Skeletal muscle satellite cell (primary cell): Measurements from ENCODE around the gene GRSF1.

Source experiments
- H3K27me3 ChIP-seq: 2 replicates; pipeline ENCODE4 v1.7.0; 2013; ENCODE audit warnings: low read length; ENCODE audit not compliant: control insufficient read depth, insufficient read depth
- H3K36me3 ChIP-seq: 2 replicates; pipeline ENCODE4 v1.7.0; 2013; ENCODE audit warnings: mild to moderate bottlenecking, control low read depth, low read length; ENCODE audit not compliant: insufficient read depth
- H3K4me1 ChIP-seq: 2 replicates; pipeline ENCODE4 v1.7.0; 2013; ENCODE audit warnings: low read length; ENCODE audit not compliant: control insufficient read depth, insufficient read depth
- H3K4me2 ChIP-seq: 2 replicates; pipeline ENCODE4 v1.7.0; 2013; ENCODE audit warnings: mild to moderate bottlenecking, low read length
- H3K4me3 ChIP-seq: 2 replicates; pipeline ENCODE4 v1.7.0; 2013; ENCODE audit warnings: low read length
- H3K9ac ChIP-seq: 2 replicates; pipeline ENCODE4 v1.7.0; 2013; ENCODE audit warnings: mild to moderate bottlenecking, low read depth, low read length, moderate library complexity
- H3K9me3 ChIP-seq: replicated peaks from 2 replicates; pipeline ENCODE4 v1.7.0; 2013; ENCODE audit warnings: mild to moderate bottlenecking, control low read depth, low read length

The GRSF1 gene

DNA sequence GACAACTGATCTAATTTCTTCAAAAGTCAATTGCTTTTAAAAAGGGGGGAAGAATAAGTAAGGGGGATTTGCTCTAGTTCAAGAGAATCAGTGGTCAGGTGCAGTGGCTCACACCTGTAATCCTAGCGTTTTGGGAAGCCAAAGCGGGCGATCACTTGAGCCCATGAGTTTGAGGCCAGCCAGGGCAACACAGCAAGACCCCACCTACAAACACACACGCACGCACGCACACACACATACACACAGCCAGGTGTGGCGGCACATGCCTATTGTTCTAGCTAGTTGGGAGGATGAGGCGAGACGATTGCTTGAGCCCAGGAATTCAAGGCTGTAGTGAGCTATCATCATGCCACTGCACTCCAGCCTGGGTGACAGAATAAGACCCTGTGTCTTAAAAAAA is 9.6 kb downstream of the GRSF1 start:
- Histone ChIP-seq H3K36me3 (peaks cover 77% of the 10 kb centered on the region), H3K9ac (no peak overlapping the region), H3K9me3 (no peaks in the 10 kb centered on the region), H3K27me3 (no peaks in the 10 kb centered on the region), H3K4me3 (no peak overlapping the region), H3K4me1 (peaks cover 3% of the 10 kb centered on the region), H3K4me2 (no peak overlapping the region)

DNA sequence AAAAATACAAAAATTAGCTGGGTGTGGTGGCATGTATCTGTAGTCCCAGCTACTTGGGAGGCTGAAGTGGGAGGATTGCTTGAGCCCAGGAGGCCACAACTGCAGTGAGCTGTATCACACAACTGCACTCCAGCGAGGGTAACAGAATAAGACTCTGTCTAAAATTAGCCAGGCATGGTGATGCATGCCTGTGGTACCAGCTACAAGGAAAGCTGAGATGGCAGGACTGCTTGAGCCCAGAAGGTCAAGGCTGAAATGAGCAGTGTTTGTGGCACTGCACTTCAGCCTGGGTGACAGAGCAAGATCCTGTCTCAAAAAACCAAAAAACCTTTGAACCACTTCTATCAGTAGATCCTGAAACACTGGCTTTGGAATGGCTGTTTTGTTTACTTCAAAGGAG is 10.2 kb downstream of the GRSF1 start:
- peaks cover 79% of the 10 kb centered on the region for H3K36me3 ChIP-seq

DNA sequence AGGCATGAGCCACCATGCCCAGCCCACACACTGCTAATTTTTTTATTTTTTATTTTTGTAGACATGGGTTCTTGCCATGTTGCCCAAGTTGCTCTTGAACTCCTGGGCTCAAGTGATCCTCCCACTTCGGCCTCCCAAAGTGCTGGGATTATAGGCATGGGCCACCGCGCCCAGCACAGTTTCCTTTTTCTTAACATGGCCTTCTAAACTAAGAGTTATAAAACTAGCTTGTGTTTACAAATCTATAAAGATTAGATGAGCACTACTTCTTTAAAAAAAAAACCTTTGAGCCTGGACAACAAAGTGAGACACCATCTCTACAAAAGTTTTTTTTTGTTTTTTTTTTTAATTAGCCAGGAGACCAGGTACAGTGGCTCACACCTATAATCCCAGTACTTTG is 10.7 kb downstream of the GRSF1 start:
- Histone ChIP-seq H3K9ac (no peak overlapping the region), H3K27me3 (no peaks in the 10 kb centered on the region), H3K4me3 (no peak overlapping the region), H3K36me3 (peaks cover 84% of the 10 kb centered on the region), H3K9me3 (no peaks in the 10 kb centered on the region), H3K4me2 (no peak overlapping the region), H3K4me1 (peaks cover 3% of the 10 kb centered on the region)

More for the DNA sequence above, 10.2 kb downstream of the GRSF1 start:
- H3K4me3 ChIP-seq = no peak overlapping the region
- H3K27me3 ChIP-seq = no peaks in the 10 kb centered on the region
- H3K9ac ChIP-seq = no peak overlapping the region
- peaks cover 3% of the 10 kb centered on the region for H3K4me1 ChIP-seq
- H3K4me2 ChIP-seq = no peak overlapping the region
- H3K9me3 ChIP-seq = no peaks in the 10 kb centered on the region

DNA sequence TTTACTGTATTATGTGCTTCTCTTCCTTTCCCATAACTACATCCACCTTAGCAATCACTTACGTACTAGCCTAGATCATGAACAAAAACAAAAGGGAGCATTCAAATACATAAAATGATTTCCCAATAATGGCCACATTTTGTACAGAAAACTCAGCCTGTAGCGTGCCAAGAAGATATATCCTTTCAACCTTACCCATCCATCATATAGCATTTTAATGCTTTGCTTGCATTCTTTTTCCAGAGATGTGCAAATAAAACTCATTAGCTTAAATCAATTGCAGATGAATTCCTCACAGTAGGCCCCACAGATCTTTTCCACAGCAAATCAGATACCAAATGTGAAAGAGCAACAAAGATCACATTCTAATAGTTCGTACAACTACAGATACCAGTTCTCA is 20.8 kb downstream of the GRSF1 start:
- H3K4me2 ChIP-seq = no peak overlapping the region
- no peaks in the 10 kb centered on the region for H3K9me3 ChIP-seq
- H3K36me3 ChIP-seq = peaks cover 46% of the 10 kb centered on the region
- H3K9ac ChIP-seq = no peak overlapping the region
- H3K27me3 ChIP-seq = no peaks in the 10 kb centered on the region
- H3K4me3 ChIP-seq = no peak overlapping the region
- H3K4me1 ChIP-seq = no peaks in the 10 kb centered on the region

GRCh38 chr4:70818173-70818855 is 21.4 kb downstream of the GRSF1 start:
- H3K9me3 ChIP-seq = no peaks in the 10 kb centered on the region
- peaks cover 44% of the 10 kb centered on the region for H3K36me3 ChIP-seq
- no peaks in the 10 kb centered on the region for H3K4me1 ChIP-seq
- H3K9ac ChIP-seq = no peak overlapping the region
- H3K4me2 ChIP-seq = no peak overlapping the region
- no peak overlapping the region for H3K4me3 ChIP-seq
- H3K27me3 ChIP-seq = no peaks in the 10 kb centered on the region

- no peaks in the 10 kb centered on the region for H3K9me3 ChIP-seq
- peaks cover 37% of the 10 kb centered on the region for H3K36me3 ChIP-seq
- no peak overlapping the region for H3K4me3 ChIP-seq
These were observed 22.8 kb downstream of the GRSF1 start for GRCh38 chr4:70816894-70817293.

GRCh38 chr4:70815370-70815769 is 24.3 kb downstream of the GRSF1 start:
- no peaks in the 10 kb centered on the region for H3K9me3 ChIP-seq
- H3K27me3 ChIP-seq = no peaks in the 10 kb centered on the region
- H3K36me3 ChIP-seq = peaks cover 27% of the 10 kb centered on the region
- no peak overlapping the region for H3K4me3 ChIP-seq
- no peaks in the 10 kb centered on the region for H3K4me1 ChIP-seq
- H3K9ac ChIP-seq = no peak overlapping the region
- no peak overlapping the region for H3K4me2 ChIP-seq

More at GRCh38 chr4:70816894-70817293, 22.8 kb downstream of the GRSF1 start:
- Histone ChIP-seq H3K4me2 (no peak overlapping the region), H3K9ac (no peak overlapping the region), H3K4me1 (no peaks in the 10 kb centered on the region), H3K27me3 (no peaks in the 10 kb centered on the region)

DNA sequence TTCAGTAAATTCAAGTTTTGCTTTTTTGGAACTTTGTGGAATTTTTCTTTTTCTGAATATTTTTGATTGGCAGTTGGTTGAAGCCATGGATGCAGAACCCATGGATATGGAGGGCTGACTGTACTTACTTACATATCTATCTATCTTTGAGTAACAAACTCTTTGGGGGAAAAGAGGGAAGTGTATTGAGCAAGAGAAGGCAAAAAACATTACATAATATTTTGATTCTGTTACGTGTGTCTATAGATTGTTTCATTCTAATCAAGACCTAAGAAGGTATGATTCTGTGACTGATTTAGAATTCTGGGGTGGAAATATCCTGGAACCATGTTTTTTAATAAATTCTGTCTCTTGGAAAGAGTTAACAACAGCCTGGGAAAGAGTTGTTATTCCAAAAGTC is 31.5 kb downstream of the GRSF1 start:
- Histone ChIP-seq H3K27me3 (no peaks in the 10 kb centered on the region), H3K4me3 (no peak overlapping the region), H3K4me2 (no peak overlapping the region), H3K4me1 (no peaks in the 10 kb centered on the region), H3K9ac (no peak overlapping the region), H3K36me3 (peaks cover 4% of the 10 kb centered on the region), H3K9me3 (no peaks in the 10 kb centered on the region)

GRCh38 chr4:70802928-70803580 is 36.6 kb downstream of the GRSF1 start:
- no peak overlapping the region for H3K9ac ChIP-seq
- no peak overlapping the region for H3K4me3 ChIP-seq
- H3K9me3 ChIP-seq = no peaks in the 10 kb centered on the region
- no peak overlapping the region for H3K4me2 ChIP-seq
- no peaks in the 10 kb centered on the region for H3K4me1 ChIP-seq
- H3K27me3 ChIP-seq = no peaks in the 10 kb centered on the region
- peaks cover 18% of the 10 kb centered on the region for H3K36me3 ChIP-seq

- Histone ChIP-seq H3K4me2 (no peak overlapping the region), H3K4me3 (no peak overlapping the region), H3K27me3 (no peaks in the 10 kb centered on the region), H3K9me3 (no peaks in the 10 kb centered on the region), H3K4me1 (no peaks in the 10 kb centered on the region), H3K9ac (no peak overlapping the region), H3K36me3 (peaks cover 14% of the 10 kb centered on the region)
These were observed 38.4 kb downstream of the GRSF1 start for GRCh38 chr4:70801265-70801809.

DNA sequence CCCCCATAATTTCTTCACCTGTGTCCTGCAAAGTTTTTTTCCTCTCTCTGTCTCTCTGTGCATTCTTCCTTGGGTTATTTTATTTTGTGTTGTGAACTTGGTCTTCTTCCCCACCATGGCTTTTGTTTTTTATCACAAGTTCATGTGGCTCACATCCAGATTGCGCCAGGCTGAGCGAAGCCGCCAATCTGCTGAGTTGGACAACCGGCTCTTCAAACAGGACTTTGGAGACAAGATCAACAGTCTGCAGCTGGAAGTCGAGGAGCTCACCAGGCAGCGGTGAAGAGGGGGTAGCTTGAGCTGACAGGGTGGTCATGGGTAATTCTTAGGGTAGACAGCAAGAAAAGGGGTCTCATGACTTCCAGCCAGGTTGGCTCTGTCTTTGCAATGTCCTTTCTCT is 46.1 kb downstream of the GRSF1 start:
- peaks cover 32% of the 10 kb centered on the region for H3K36me3 ChIP-seq
- H3K4me3 ChIP-seq = no peak overlapping the region
- H3K9ac ChIP-seq = no peak overlapping the region
- H3K27me3 ChIP-seq = no peaks in the 10 kb centered on the region
- H3K9me3 ChIP-seq = no peaks in the 10 kb centered on the region
- peaks cover 16% of the 10 kb centered on the region for H3K4me1 ChIP-seq
- no peak overlapping the region for H3K4me2 ChIP-seq

DNA sequence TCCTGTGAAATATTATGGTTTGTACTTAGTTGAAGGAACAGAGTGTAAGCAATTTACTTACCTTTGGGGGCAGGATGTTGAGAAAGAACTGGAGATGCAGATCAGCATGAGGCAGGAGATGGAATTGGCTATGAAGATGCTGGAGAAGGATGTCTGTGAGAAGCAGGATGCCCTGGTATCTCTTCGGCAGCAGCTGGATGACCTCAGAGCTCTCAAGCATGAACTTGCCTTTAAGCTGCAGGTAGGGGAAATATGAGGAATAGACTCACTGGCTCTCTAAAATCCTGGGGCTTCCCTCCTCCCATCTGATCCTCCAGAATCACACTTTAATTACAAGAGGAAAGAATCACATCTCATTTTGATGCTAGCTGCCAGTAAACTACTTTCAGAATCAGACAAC is 51.0 kb downstream of the GRSF1 start:
- Histone ChIP-seq H3K9ac (no peak overlapping the region), H3K4me1 (peaks cover 16% of the 10 kb centered on the region), H3K36me3 (peaks cover 32% of the 10 kb centered on the region)

More for the DNA sequence above, 51.0 kb downstream of the GRSF1 start:
- H3K9me3 ChIP-seq = no peaks in the 10 kb centered on the region
- H3K27me3 ChIP-seq = no peaks in the 10 kb centered on the region
- H3K4me3 ChIP-seq = no peak overlapping the region
- no peak overlapping the region for H3K4me2 ChIP-seq
